UCSD-AML1 (cell line): ENCODE results near the gene MEIKIN.
"Not testable (repeated sequence)": the region's sequence is repeated elsewhere in the genome, so short reads cannot be mapped to it uniquely, and the experiment has no call there.

ENCODE experiments used
- DNase-seq: peaks from one replicate; lab custom pipeline; 2025; ENCODE audit not compliant: unreplicated experiment; lab: John Stamatoyannopoulos, UW

The MEIKIN gene

GRCh38 chr5:131812371-131813160 lies 132.9 kb downstream of the MEIKIN start:
- DNase-seq, result no peak

GRCh38 chr5:131810510-131811249 lies 134.8 kb downstream of the MEIKIN start:
- no peak for DNase-seq

GRCh38 chr5:131796793-131797693 lies 148.4 kb downstream of the MEIKIN start, which contains the start of gene FNIP1:
Gene FNIP1, minus strand, starts transcription at chr5:131797017. Its CDS starts 96 bp downstream, at chr5:131796921.
- peak; percentile 99 for DNase-seq

- DNase-seq, result peak; percentile 61
Observed at GRCh38 chr5:131795879-131796792, 149.3 kb downstream of the MEIKIN start.

GRCh38 chr5:131795228-131795627 lies 150.2 kb downstream of the MEIKIN start:
- no peak for DNase-seq

GRCh38 chr5:131794586-131794985 lies 150.9 kb downstream of the MEIKIN start:
- DNase-seq, result peak; percentile 12

- DNase-seq, result no peak
Observed at GRCh38 chr5:131792896-131793295, 152.6 kb downstream of the MEIKIN start.

GRCh38 chr5:131791866-131792265 lies 153.6 kb downstream of the MEIKIN start:
- no peak for DNase-seq

GRCh38 chr5:131790550-131790949 lies 154.9 kb downstream of the MEIKIN start:
- no peak for DNase-seq

GRCh38 chr5:131789765-131790164 lies 155.7 kb downstream of the MEIKIN start:
- no peak for DNase-seq

- DNase-seq, result no peak
Observed at GRCh38 chr5:131787736-131788135, 157.7 kb downstream of the MEIKIN start.

- no peak for DNase-seq
Observed at GRCh38 chr5:131786900-131787692, 158.4 kb downstream of the MEIKIN start.

- DNase-seq, result no peak
Observed at GRCh38 chr5:131786036-131786435, 159.4 kb downstream of the MEIKIN start.

GRCh38 chr5:131783874-131784273 lies 161.6 kb downstream of the MEIKIN start:
- DNase-seq, result no peak

- DNase-seq, result no peak
Observed at GRCh38 chr5:131783357-131783756, 162.1 kb downstream of the MEIKIN start.

- DNase-seq, result no peak
Observed at GRCh38 chr5:131782717-131783116, 162.7 kb downstream of the MEIKIN start.

- DNase-seq, result not testable (repeated sequence)
Observed at GRCh38 chr5:131778141-131778540, 167.3 kb downstream of the MEIKIN start.

GRCh38 chr5:131776450-131776849 lies 169.0 kb downstream of the MEIKIN start:
- DNase-seq, result no peak

GRCh38 chr5:131774652-131775367 lies 170.7 kb downstream of the MEIKIN start:
- DNase-seq, result no peak
